GM18517 (cell line): Measurements from ENCODE around the gene IFI6.
"Not testable (repeated sequence)": the region's sequence is repeated elsewhere in the genome, so short reads cannot be mapped to it uniquely, and the experiment has no call there.

ENCODE experiments used
- ATAC-seq: cut with Tn5 transposase; IDR thresholded peaks from one replicate; pipeline ENCODE4 v1.9.1; 2021; ENCODE audit warnings: mild to moderate bottlenecking, moderate library complexity; ENCODE audit not compliant: unreplicated experiment

IFI6 gene, protein sequence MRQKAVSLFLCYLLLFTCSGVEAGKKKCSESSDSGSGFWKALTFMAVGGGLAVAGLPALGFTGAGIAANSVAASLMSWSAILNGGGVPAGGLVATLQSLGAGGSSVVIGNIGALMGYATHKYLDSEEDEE

GRCh38 chr1:27671964-27672749 is at the start of gene IFI6:
TSS of gene IFI6 (minus strand) at chr1:27672192. CDS start at chr1:27669314, 2,878 bp downstream.
- ATAC-seq: peak; percentile 79

GRCh38 chr1:27719286-27720251 is 47.6 kb upstream of the IFI6 start:
- ATAC-seq: no peak

DNA sequence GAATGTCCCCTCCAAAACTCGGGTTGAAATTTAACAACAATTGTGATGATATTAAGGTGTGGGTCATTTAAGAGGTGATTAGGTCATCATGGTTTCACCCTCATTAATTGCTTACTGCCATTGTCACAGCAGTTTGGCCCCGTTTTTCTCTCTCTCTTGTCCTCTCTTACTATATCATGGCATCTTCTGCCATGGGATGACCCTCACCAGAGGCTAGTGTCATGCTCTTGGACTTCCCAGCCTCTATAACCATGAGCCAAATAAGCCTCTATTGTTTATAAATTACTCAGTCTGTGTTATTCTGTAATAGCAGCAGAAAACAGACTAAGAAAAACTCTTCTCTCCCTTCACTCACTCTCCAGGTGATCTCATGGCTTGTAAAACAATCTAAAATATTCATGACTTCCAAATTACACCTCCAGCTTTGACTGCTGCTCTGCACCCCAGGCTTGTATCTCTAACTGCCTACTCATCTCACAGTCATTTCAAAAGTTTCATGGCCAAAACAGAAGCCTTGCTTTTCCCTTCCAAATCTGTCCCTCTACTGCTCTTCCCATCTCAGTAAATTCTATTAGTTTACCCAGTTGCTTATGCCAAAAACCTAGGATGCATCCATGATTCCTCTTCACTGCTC is 44.4 kb upstream of the IFI6 start:
- no peak for ATAC-seq

- ATAC-seq: no peak
Observed at GRCh38 chr1:27713869-27714513, 42.0 kb upstream of the IFI6 start.

DNA sequence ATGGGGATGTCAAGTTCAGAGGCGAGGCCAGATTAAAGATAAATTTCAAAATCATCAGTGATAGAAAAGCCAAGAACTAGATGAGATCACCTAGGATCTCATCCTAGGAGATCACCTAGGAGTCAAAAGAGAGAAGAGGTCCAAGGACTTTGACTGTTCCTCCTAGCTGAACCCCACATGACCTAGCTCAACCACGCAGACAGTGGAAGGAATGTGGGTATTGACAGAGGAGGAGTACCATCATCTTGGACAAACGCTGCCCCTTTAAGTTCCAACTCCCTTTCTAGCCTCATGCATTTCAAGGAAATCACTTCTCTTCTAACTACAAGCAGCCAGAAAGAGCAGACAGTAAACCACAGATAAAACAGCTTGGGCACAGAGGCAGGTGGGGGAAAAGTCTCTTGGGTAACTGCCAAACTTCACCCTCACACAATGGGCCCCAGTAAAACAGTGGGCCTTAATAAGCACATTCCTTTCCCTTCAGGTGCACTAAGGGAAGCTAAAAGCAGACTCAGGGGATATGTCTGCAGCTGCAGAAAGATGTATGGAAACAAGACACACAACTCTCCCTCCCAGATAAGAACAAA is 41.2 kb upstream of the IFI6 start:
- no peak for ATAC-seq

DNA sequence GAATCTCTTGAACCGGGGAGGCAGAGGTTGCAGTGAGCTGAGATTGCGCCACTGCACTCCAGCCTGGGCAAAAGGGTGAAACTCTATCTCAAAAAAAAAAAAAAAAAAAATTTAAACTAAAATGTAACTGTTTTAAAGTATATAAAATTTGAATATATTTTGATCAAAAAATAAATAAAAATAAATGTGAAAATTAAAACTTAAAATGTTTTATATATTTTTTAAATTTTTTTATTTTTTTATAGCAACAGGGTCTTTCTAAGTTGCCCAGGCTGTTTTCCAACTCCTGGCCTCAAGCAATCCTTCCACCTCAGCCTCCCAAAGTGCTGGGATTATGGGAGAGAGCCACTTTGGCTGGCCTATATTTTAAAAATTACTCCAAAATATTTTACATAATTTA is 38.6 kb upstream of the IFI6 start:
- no peak for ATAC-seq

DNA sequence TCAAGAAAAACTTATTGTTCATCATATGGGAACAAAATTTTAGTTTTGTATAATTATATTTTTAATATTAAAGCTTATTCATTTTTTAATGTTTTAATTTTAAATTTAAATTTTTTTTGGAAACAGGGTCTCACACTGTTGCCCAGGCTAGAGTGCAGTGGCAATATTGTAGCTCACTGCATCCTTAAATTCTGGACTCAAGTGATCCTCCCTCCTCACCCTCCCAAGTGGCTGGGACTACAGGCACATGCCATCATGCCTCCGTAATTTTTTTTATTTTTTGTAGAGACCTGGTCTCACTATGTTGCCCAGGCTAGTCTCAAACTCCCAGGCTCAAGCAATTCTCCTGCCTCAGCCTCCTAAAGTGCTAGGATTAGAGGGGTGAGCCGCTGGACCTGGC is 33.6 kb upstream of the IFI6 start:
- no peak for ATAC-seq

DNA sequence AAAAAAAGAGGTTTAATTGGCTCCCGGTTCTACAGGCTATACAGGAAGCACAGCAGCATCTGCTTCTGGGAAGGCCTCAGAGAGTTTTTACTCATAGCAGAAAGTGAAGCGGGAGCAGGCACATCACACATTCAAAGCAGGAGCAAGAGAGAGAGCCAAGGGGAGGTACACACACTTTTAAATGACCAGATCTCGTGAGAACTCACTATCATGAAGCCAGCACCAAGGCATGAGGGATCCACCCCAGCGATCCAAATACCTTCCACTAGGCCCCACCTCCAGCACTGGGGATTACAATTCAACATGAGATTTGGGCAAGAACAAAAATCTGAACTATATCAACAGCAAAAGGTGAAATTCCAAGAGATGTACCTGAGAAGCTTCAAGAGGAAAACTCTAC is 33.0 kb upstream of the IFI6 start:
- ATAC-seq: no peak

- ATAC-seq: not testable (repeated sequence)
Observed at GRCh38 chr1:27696835-27697234, 24.8 kb upstream of the IFI6 start.

GRCh38 chr1:27690183-27690582 is 18.2 kb upstream of the IFI6 start:
- ATAC-seq: no peak

DNA sequence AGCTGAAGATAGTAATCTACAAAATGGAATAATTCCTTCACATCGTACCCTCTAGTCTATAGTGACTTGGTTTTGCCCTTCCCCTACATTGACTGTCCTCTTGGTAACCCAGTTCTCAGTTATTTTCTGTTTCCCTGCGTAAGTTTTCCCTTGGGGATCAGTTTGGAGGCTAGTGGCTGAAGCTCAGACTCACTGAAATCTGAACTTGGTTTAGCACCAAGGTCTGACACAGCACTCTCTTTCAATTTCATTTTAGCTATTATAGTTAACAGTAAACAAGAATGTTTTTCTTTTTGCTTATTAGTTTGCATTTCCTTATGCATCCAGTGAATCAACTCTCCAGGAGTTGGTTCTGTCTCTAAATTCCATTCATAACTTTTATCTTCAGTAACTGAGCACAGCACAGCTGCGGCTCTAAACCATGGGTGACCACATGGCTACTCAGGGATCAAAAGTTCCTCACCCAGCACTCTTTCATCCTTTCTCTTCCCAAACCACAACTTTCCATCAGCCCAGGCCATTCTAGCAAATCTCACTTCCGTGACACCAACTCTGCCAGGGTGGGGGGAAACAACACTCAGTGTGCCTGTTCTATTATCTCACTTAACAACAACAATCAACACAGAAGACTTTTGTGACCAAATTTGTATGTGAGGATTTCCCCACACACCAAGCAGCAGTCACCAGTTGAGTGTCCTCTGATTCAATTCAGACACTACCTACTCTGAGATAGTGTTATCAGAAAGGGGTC is 17.6 kb upstream of the IFI6 start:
- ATAC-seq: no peak

- ATAC-seq: no peak
Observed at GRCh38 chr1:27687906-27688305, 15.9 kb upstream of the IFI6 start.

DNA sequence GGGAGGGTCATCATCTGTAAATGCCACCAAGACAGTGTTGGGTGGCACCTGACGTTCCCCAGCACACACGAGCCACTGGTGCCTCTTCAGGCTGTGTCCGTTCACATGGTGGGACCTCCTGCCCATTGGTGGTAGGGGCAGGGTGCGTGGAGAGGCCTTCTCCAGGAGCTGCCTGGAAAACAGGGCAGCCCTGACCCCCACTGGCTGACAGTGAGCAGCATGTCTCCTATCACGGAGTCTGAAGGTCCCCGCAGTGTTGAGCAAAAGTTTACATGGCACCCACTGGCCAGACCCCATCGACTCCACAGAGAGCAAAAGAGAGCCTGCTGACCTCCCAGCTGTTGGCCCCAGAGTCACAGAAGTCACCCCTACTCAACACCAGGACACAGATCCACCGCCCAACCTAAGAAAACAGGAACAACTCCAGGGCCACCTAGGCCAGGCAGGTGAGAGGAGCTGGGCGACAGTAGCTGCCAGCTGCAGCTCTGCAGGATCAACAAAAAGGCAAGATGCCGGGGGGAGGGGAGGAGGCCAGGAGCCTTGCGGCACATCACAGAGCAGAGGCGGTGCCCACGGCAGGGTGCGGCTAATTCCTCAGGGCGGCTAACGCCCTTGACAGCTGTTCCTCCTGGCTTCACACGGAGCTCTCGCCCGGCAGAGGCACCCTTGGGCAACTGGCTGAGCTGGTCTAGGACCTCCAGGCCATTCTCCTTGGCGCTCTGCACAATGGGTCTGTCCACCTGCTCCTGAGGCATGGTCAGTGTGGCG is 14.4 kb upstream of the IFI6 start:
- ATAC-seq: no peak

DNA sequence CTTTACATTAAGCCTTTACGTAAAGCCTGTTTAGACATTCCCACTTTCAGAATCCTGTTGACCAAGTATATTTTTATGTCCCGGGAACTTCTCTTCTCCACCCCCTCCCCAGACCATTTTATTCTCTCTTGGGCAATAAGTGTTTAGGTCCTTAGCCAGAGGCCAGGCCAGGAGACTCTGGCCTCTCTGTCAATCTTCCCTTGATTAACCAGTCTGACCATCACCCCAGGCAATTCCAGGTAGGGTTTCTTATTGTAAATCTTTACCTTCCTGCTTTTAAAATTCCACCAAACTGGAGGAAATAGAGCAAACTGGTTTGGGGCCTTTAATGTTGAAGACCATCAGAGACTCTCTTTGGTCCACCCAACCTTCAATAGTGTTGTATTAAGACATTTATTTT is 12.2 kb upstream of the IFI6 start:
- ATAC-seq: no peak

DNA sequence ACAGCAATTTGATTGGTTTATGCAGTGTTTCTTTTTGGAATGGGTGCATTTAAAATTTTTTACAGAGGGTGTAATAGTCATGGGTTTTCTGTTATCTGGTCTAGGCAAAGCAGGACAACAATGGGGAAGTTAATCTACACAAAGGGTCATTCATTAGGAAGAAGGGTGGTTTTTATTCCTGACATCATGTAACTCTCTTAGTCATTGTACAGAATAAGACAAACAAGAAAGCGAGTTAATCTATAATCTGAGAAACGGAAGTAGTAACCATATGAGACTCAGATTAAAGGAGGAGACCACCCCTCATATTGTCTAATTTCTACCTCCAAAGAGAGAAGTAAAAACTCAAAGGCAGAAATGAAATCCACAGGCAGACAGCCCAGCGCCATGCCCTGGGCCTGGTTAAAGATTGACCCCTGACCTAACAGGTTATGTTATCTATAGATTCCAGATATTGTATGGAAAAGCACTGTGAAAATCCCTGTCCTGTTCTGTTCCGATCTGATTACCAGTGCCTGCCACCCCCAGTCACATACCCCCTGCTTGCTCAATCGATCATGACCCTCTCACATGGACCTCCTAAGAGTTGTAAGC is 10.5 kb upstream of the IFI6 start:
- no peak for ATAC-seq

GRCh38 chr1:27681580-27681979 is 9.6 kb upstream of the IFI6 start:
- not testable (repeated sequence) for ATAC-seq

GRCh38 chr1:27680225-27680791 is 8.3 kb upstream of the IFI6 start:
- ATAC-seq: not testable (repeated sequence)

- ATAC-seq: no peak
Observed at GRCh38 chr1:27678747-27679146, 6.8 kb upstream of the IFI6 start.
